HG03439 (cell line): Measurements from ENCODE around the gene LEMD3.

ENCODE experiments used
- ATAC-seq: cut with Tn5 transposase; IDR thresholded peaks from one replicate; pipeline ENCODE4 v1.9.1; 2021; ENCODE audit warnings: mild to moderate bottlenecking, moderate library complexity; ENCODE audit not compliant: unreplicated experiment

Gene LEMD3

DNA sequence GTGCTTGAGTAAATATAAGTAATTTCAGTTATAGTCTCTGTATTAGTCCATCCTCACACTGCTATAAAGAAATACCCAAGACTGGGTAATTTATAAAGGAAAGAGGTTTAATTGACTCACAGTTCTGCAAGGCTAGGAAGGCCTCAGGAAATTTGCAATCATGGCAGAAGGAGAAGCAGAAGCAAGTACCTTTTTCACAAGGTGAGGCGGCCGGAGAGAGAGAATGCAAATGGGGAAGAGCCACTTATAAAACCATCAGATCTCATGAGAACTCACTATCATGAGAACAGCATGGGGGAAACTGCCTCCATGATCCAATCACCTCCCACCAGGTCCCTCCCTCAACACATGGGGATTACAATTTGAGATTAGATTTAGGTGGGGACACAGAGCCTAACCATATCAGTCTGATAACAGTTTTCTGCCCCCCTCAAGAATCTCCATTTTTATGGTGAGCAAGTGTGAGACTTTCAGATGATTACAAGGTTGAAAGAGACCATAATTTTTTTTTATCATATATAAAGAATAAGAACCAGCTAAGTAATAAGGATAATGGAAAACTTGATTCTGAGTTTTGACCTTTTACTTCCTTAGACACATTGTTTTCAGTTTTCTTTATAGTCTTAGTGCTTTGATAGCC lies 35.6 kb downstream of the LEMD3 start:
- no peak for ATAC-seq

DNA sequence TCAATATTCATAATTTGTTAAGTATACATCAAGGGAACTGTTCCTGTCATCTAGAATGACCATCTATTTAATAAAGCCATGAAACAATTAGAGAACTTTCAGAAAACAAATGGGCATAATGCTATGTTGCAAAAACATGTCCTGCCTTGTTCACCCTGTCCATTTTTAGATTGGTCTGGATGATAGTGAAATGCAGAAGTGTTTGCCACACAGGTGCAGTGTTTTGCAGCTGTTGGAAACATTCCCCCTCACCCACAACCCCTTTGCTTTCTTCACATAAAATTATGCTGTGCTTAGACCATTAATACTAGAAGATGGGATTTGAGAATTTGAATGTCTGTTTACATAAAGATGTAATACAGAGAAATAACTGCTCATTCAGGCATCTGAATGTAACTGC lies 36.5 kb downstream of the LEMD3 start:
- no peak for ATAC-seq

GRCh38 chr12:65208125-65208524 lies 38.7 kb downstream of the LEMD3 start:
- ATAC-seq, result no peak

GRCh38 chr12:65208964-65209654 lies 39.7 kb downstream of the LEMD3 start:
- no peak for ATAC-seq

GRCh38 chr12:65209655-65210043 lies 40.3 kb downstream of the LEMD3 start:
- ATAC-seq, result no peak

- ATAC-seq, result no peak
These were observed 47.7 kb downstream of the LEMD3 start for GRCh38 chr12:65217086-65217485.

DNA sequence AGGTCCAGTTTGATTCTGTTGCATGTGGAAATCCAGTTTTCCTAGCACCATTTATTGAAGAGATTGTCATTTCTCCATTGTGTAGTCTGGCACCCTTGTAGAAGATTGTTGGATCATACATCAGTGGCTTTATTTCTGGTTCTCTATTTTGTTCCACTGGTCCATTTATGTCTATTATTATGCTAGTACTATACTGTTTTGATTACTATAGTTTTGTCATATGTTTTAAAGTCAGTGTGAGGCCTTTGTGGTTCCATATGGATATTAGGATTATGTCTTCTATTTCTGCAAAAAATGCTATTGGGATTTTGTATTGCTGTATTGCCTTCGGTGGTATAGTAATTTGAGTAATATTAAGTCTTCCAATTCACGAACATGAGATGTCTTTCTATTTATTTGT lies 51.4 kb downstream of the LEMD3 start:
- ATAC-seq, result no peak

DNA sequence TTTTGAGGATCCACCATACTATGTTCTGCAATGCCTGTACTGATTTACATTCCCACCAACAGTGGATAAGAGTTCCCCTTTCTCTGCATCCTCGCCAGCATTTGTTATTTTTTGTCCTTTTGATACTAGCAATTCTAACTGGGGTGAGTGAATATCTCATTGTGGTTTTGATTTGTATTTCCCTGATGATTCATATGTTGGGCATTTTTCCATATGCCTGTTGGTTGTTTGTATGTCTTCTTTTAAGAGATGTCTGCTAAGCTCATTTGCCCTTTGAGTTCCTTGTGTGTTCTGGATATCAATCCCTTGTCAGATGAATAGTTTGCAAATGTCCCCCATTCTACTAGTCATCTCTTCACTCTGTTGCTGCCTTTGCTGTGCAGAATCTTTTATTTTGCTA lies 60.1 kb downstream of the LEMD3 start:
- no peak for ATAC-seq

DNA sequence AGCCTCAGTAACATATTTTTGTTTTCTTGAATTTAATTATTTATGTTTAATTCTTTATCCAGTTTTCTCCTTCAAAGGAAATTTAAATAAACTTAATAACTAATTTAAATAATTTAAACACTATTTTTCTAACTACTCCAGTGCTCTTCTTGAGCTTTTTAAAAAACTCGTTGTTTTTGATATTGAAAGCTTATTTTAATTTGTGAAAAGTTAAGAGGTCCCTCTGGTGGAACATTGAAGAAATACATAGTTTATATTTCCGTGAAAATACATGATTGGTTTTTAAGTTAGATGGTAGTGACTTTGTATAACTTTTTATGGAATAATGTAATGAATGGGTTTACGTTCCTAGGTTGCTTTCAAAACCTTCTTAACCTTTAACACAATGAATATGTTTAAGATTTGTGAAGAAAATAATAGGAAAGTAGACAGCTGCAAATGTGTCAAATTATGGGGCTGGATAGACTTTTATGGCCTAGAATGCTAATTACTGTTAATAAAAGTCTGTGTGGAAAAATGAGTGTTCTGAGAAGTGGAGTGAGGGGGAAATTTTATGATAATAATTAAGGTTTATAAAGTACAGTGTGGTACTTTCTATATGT lies 63.2 kb downstream of the LEMD3 start:
- ATAC-seq, result no peak

DNA sequence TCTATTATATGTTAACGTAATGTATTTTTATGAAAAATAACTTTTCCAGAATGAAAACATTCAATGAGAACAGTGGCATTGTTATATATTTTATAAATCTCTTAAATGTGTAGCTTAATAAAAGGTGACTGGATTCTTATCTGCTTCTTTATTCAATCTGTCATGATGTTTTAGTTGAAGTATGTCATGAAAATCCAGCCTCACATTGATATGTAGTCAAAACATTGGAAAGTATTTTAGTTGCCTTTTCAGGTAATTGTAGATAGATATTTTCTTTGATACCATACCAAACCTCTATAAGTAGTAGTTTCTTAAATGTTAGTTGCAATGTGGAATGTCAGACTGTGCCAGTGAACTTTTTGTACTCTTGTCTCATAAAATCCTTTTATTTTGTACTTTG lies 67.8 kb downstream of the LEMD3 start:
- ATAC-seq, result no peak

DNA sequence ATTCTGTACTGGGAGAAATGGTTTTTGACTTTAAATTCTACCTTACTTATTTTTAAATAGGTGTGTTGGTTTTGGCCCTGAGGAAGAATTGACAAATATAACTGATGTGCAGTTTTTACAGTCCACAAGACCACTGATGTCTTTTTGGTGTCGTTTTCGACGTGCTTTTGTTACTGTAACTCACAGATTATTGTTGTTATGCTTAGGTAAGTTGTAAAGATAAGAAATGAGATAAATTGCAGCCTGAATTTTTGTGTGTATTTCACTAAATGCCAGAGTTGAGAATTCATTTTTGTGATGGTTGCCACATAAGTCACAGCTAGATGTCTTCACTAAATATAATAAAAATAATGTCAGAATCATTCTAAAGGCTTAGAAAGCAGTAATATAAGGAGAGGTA lies 69.2 kb downstream of the LEMD3 start:
- ATAC-seq, result no peak

- no peak for ATAC-seq
These were observed 79.6 kb downstream of the LEMD3 start for GRCh38 chr12:65248656-65249633.

DNA sequence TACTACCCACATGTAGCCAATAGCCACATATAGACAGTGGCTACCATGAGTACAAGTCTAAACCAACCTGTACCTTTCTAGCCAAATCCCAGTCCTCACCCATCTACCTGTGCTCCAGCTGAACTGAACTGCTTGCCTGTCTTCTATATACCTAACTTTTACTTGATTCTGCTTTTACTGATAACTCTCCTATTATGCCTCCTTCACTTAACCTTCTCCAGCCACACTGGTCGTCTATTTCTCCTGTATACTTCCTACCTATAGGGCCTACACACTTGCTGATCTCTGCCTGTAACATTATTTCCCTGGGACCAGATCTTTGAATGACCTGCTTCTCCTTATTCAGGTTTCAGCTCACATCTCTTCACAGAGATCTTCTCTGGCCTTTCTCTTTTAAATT lies 83.1 kb downstream of the LEMD3 start:
- no peak for ATAC-seq

- ATAC-seq, result no peak
These were observed 88.6 kb downstream of the LEMD3 start for GRCh38 chr12:65257986-65258385.

DNA sequence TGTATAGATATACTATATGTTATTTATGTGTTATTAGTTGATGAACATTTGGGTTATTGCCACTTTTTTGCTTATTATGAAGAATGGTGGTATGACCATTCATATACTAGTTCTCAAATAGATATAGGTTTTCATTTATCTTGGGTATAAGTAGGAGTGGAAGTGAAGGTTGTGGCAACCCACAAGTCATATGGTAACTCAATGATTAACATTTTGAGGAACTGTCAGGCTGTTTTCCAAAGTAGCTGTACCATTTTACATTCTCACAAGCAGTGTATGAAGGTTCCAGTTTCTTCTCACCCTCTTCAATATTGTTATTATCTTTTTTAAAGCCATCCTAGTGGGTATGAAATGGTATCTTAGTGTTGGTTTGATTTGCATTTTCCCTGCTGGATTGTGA lies 90.1 kb downstream of the LEMD3 start:
- ATAC-seq, result no peak

DNA sequence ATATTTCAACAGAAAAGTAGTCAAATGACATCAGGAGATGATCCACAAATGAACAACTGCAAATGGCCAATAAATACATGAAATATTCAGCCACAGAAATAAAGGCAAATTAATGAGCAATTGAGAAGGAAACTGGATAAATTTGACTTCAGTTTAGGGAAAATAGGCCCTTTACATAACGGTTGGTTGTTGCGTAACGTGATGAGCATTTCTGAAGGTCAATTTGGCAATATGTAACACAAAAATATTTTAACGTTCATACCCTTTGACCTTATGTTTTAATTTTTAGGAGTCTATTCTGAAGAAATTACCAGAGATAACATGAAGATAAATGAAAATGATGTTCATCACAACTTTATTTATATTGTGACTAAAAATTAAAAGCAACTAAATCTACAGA lies 94.4 kb downstream of the LEMD3 start:
- ATAC-seq, result no peak

DNA sequence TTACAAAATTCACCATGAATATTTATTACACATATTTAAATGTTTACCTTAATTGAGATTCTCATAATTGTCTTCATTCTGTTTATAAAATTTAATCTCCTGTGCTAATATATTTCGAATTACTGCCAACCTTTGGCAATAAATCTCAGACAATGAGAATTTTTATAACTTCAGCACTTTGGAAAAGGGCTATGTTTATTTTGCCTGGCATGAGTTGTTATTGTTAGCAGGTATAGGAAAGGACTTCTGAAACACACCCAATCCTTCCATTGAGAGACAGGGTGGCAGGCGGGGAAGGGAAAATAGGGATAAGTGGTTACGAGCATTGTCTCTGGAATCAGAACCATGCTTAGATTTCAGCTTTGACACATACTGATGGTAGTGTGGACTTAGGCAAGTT lies 97.0 kb downstream of the LEMD3 start:
- no peak for ATAC-seq

DNA sequence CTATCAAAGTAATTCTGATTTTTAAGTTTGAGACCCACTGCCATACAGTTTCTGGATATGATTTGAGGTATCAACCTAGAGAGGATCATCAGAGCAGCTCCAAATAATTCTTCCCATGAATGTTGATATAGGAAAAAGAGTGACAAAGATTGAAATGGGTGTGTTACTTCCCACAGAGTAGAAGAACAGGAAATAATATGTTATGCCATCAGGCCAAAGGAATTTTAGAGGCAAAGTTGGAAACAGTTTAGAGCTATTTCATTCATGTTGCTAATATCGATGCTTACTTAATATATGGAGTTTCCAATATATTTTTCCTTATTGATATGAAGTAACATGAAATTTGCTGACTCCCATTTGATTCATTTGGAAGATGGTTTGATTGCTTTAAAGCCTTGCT lies 100.2 kb downstream of the LEMD3 start:
- ATAC-seq, result no peak

DNA sequence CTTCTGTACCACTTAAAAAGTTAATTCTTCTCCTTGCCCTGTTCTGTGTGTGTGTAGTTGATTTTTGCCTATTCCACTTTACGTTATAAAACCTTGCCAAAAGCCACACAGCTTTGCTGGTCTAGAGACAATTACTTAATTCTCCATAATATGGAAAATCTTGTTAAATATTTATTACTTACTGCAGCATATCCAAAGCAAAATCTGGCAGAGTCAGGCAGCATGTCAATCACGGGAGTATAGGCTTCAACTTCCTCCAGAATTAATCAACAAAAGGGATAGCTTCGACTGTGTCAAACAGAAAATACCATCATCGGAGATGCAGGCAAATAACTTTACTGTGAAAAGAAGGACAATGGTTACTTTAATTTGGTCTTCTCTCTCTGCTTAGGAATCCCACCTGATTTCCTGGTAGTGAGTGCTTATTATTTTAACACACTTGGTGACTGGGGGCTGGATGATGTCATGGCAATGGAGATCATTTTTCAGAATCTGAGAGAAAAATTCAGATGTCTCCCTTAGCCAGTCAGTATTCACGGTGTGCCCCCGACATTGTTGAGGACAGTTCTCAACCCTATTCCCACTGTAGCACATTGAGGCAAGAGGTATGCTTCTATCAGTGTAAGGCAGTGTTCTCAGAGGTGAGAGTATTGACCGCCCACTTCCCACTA lies 105.4 kb downstream of the LEMD3 start:
- no peak for ATAC-seq

- no peak for ATAC-seq
These were observed 106.2 kb downstream of the LEMD3 start for GRCh38 chr12:65275627-65276026.
